Mesodermal cell (in vitro differentiated cells): Measurements from ENCODE around the gene COL11A1.
A peak's percentile ranks its signal among the peaks of the same experiment; 100 is the strongest.

ENCODE experiments used
- H3K27ac ChIP-seq: 2 replicates; pipeline ENCODE4 v1.7.0; 2013; ENCODE audit warnings: mild to moderate bottlenecking, low read depth, low read length, moderate library complexity; ENCODE audit not compliant: severe bottlenecking
- H3K36me3 ChIP-seq: 2 replicates; pipeline ENCODE4 v1.7.1; 2013; ENCODE audit warnings: mild to moderate bottlenecking, low read length, moderate library complexity; ENCODE audit not compliant: control insufficient read depth, insufficient read depth
- H3K4me1 ChIP-seq: one replicate; pipeline ENCODE4 v1.7.1; 2013; ENCODE audit warnings: mild to moderate bottlenecking, low read length; ENCODE audit not compliant: insufficient read depth, control insufficient read depth, poor library complexity, severe bottlenecking
- H3K4me3 ChIP-seq: 2 replicates; pipeline ENCODE4 v1.7.0; 2013; ENCODE audit warnings: low read length, control low read depth, mild to moderate bottlenecking; ENCODE audit not compliant: insufficient read depth, poor library complexity, severe bottlenecking; ENCODE audit errors: extremely low read depth
- H3K9me3 ChIP-seq: 2 replicates; pipeline ENCODE4 v1.7.1; 2013; ENCODE audit warnings: mild to moderate bottlenecking, low read length, moderate library complexity; ENCODE audit not compliant: control insufficient read depth
- WGBS, 2 experiments: methylation state at CpG; one replicate each; pipeline ENCODE4 v1.1.5; 2013; ENCODE audit warnings: missing lambda C conversion rate in 2 of 2; ENCODE audit not compliant: insufficient coverage in 2 of 2; 5-methylcytosine and 5-hydroxymethylcytosine counted together

Gene COL11A1

GRCh38 chr1:103120981-103121380 is 12.7 kb upstream of the COL11A1 start:
- H3K36me3 ChIP-seq: no peaks in the 10 kb centered on the region
- no peak overlapping the region for H3K27ac ChIP-seq
- no CpG with 5 or more reads among the region's 2 CpGs for WGBS, 2 experiments
- no peaks in the 10 kb centered on the region for H3K4me1 ChIP-seq
- no peak overlapping the region for H3K4me3 ChIP-seq
- no peaks in the 10 kb centered on the region for H3K9me3 ChIP-seq

- Histone ChIP-seq H3K9me3 (no peaks in the 10 kb centered on the region), H3K27ac (peak overlapping the region; percentile 60), H3K4me3 (no peak overlapping the region), H3K36me3 (no peaks in the 10 kb centered on the region), H3K4me1 (peaks cover 20% of the 10 kb centered on the region)
Measured at GRCh38 chr1:103112546-103112945, 4.2 kb upstream of the COL11A1 start.

- no peaks in the 10 kb centered on the region for H3K9me3 ChIP-seq
- H3K36me3 ChIP-seq: no peaks in the 10 kb centered on the region
- H3K4me3 ChIP-seq: no peak overlapping the region
- WGBS, 2 experiments: no CpG with 5 or more reads among the region's 1 CpG
- H3K27ac ChIP-seq: peak overlapping the region; percentile 60
- peaks cover 20% of the 10 kb centered on the region for H3K4me1 ChIP-seq
Measured at GRCh38 chr1:103111926-103112325, 3.6 kb upstream of the COL11A1 start.

GRCh38 chr1:103110701-103111100 is 2.4 kb upstream of the COL11A1 start:
- 0% methylated on average over 1 of the region's 1 CpG; no CpG with 5 or more reads in 1 of the 2 experiments for WGBS, 2 experiments
- Histone ChIP-seq H3K27ac (no peak overlapping the region), H3K4me1 (peaks cover 20% of the 10 kb centered on the region), H3K36me3 (no peaks in the 10 kb centered on the region), H3K9me3 (no peaks in the 10 kb centered on the region), H3K4me3 (no peak overlapping the region)

GRCh38 chr1:103109311-103109920 is 1.1 kb upstream of the COL11A1 start:
- H3K4me1 ChIP-seq: peaks cover 20% of the 10 kb centered on the region
- no peaks in the 10 kb centered on the region for H3K36me3 ChIP-seq
- H3K9me3 ChIP-seq: no peaks in the 10 kb centered on the region
- peak overlapping the region; percentile 81 for H3K27ac ChIP-seq
- H3K4me3 ChIP-seq: peak overlapping the region; percentile 73
- WGBS, 2 experiments: 17 to 20% methylated on average over 1 of the region's 6 CpGs

- Histone ChIP-seq H3K27ac (peak overlapping the region; percentile 77), H3K36me3 (no peaks in the 10 kb centered on the region)
Measured at GRCh38 chr1:103107741-103108375, 464 bp downstream of the COL11A1 start.

GRCh38 chr1:103106426-103107341 is 1.6 kb downstream of the COL11A1 start:
- 0 to 1% methylated on average over 9 to 18 of the region's 23 CpGs for WGBS, 2 experiments

More at GRCh38 chr1:103107741-103108375, 464 bp downstream of the COL11A1 start:
- H3K4me3 ChIP-seq: peak overlapping the region; percentile 73
- H3K9me3 ChIP-seq: no peaks in the 10 kb centered on the region
- H3K4me1 ChIP-seq: peaks cover 20% of the 10 kb centered on the region
- 0% methylated on average over 2 of the region's 19 CpGs; no CpG with 5 or more reads in 1 of the 2 experiments for WGBS, 2 experiments

GRCh38 chr1:103101399-103101798 is 6.9 kb downstream of the COL11A1 start:
- Histone ChIP-seq H3K9me3 (no peaks in the 10 kb centered on the region), H3K36me3 (peaks cover 36% of the 10 kb centered on the region), H3K4me3 (no peak overlapping the region), H3K27ac (no peak overlapping the region), H3K4me1 (peaks cover 14% of the 10 kb centered on the region)
- 100% methylated on average over 1 of the region's 1 CpG; no CpG with 5 or more reads in 1 of the 2 experiments for WGBS, 2 experiments

More at GRCh38 chr1:103106426-103107341, 1.6 kb downstream of the COL11A1 start:
- peak overlapping the region; percentile 73 for H3K4me3 ChIP-seq
- no peaks in the 10 kb centered on the region for H3K9me3 ChIP-seq
- no peaks in the 10 kb centered on the region for H3K36me3 ChIP-seq
- peak overlapping the region; percentile 77 for H3K27ac ChIP-seq
- H3K4me1 ChIP-seq: peaks cover 10% of the 10 kb centered on the region

- 80 to 100% methylated on average over 1 of the region's 2 CpGs for WGBS, 2 experiments
- Histone ChIP-seq H3K27ac (no peak overlapping the region), H3K9me3 (no peaks in the 10 kb centered on the region), H3K4me1 (peaks cover 4% of the 10 kb centered on the region), H3K36me3 (peaks cover 61% of the 10 kb centered on the region), H3K4me3 (no peak overlapping the region)
Measured at GRCh38 chr1:103089221-103089620, 19.1 kb downstream of the COL11A1 start.

- H3K9me3 ChIP-seq: no peaks in the 10 kb centered on the region
- WGBS, 2 experiments: no CpG with 5 or more reads among the region's 1 CpG
- no peak overlapping the region for H3K4me3 ChIP-seq
- H3K36me3 ChIP-seq: peaks cover 48% of the 10 kb centered on the region
- H3K4me1 ChIP-seq: no peaks in the 10 kb centered on the region
- H3K27ac ChIP-seq: no peak overlapping the region
Measured at GRCh38 chr1:103087256-103087655, 21.1 kb downstream of the COL11A1 start.
